Measurements from ENCODE around the gene AOPEP.

DNA sequence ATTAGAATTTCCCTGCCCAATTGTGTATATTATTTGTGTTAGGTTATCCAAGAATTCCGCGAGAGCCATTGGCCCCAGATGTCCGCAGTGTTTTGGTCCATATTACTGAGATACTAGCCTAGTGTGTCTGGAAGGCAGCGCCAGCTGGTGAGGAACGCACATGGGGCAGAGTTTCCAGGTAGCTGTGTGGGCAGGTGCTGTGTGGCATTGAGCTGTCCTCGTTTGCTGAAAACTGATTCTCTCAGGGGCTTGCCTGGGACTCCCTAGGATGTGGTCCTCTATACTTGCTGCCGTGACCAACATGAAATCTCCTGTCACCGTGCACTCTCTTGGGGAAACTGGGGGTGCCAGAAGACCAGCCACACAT is 302.3 kb downstream of the AOPEP start:
- TF ChIP-seq, protein P1, sequence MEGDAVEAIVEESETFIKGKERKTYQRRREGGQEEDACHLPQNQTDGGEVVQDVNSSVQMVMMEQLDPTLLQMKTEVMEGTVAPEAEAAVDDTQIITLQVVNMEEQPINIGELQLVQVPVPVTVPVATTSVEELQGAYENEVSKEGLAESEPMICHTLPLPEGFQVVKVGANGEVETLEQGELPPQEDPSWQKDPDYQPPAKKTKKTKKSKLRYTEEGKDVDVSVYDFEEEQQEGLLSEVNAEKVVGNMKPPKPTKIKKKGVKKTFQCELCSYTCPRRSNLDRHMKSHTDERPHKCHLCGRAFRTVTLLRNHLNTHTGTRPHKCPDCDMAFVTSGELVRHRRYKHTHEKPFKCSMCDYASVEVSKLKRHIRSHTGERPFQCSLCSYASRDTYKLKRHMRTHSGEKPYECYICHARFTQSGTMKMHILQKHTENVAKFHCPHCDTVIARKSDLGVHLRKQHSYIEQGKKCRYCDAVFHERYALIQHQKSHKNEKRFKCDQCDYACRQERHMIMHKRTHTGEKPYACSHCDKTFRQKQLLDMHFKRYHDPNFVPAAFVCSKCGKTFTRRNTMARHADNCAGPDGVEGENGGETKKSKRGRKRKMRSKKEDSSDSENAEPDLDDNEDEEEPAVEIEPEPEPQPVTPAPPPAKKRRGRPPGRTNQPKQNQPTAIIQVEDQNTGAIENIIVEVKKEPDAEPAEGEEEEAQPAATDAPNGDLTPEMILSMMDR (IDR thresholded peaks at IDR 0.05), result no peak
- TF ChIP-seq CBFB (CRISPR knock-in tag; IDR thresholded peaks at IDR 0.05; ENCODE audit: low read depth) (no peak), E2F1 (CRISPR knock-in tag; IDR thresholded peaks at IDR 0.05) (no peak), HMGXB4 (CRISPR knock-in tag; IDR thresholded peaks at IDR 0.05) (no peak), KAT7 (CRISPR knock-in tag; IDR thresholded peaks at IDR 0.05; ENCODE audit: borderline replicate concordance) (no peak), FOXK1 (CRISPR knock-in tag; IDR thresholded peaks at IDR 0.05) (no peak), JUN (CRISPR knock-in tag; IDR thresholded peaks at IDR 0.05) (no peak)
- TF ChIP-seq, protein P2, sequence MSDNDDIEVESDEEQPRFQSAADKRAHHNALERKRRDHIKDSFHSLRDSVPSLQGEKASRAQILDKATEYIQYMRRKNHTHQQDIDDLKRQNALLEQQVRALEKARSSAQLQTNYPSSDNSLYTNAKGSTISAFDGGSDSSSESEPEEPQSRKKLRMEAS (CRISPR knock-in tag; IDR thresholded peaks at IDR 0.05), result no peak
- TF ChIP-seq, protein P3, sequence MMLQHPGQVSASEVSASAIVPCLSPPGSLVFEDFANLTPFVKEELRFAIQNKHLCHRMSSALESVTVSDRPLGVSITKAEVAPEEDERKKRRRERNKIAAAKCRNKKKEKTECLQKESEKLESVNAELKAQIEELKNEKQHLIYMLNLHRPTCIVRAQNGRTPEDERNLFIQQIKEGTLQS (CRISPR knock-in tag; conservative IDR thresholded peaks at IDR 0.05), result no peak
- TF ChIP-seq, protein P4, sequence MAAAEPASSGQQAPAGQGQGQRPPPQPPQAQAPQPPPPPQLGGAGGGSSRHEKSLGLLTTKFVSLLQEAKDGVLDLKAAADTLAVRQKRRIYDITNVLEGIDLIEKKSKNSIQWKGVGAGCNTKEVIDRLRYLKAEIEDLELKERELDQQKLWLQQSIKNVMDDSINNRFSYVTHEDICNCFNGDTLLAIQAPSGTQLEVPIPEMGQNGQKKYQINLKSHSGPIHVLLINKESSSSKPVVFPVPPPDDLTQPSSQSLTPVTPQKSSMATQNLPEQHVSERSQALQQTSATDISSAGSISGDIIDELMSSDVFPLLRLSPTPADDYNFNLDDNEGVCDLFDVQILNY (CRISPR knock-in tag; IDR thresholded peaks at IDR 0.05), result no peak

All from WTC11 (cell line).